Fibroblast of pulmonary artery (primary cell): ENCODE data around the gene JUNB.
"Not testable (repeated sequence)": the region's sequence is repeated elsewhere in the genome, so short reads cannot be mapped to it uniquely, and the experiment has no call there.

ENCODE experiments used
- DNase-seq: peaks from one replicate; pipeline ENCODE4 v3.0.0-alpha.2; 2010; ENCODE audit warnings: low read depth
- H3K4me3 ChIP-seq: replicated peaks from 2 replicates; pipeline ENCODE4 v1.5.1; 2011; ENCODE audit warnings: low read depth, mild to moderate bottlenecking, control low read depth, low read length, moderate library complexity
- TF ChIP-seq, protein P1 (sequence below): IDR thresholded peaks from 2 replicates; pipeline ENCODE4 v1.5.1; 2011; ENCODE audit warnings: mild to moderate bottlenecking, control low read depth, low read length, inconsistent platforms; ENCODE audit errors: missing control alignments

JUNB gene

DNA sequence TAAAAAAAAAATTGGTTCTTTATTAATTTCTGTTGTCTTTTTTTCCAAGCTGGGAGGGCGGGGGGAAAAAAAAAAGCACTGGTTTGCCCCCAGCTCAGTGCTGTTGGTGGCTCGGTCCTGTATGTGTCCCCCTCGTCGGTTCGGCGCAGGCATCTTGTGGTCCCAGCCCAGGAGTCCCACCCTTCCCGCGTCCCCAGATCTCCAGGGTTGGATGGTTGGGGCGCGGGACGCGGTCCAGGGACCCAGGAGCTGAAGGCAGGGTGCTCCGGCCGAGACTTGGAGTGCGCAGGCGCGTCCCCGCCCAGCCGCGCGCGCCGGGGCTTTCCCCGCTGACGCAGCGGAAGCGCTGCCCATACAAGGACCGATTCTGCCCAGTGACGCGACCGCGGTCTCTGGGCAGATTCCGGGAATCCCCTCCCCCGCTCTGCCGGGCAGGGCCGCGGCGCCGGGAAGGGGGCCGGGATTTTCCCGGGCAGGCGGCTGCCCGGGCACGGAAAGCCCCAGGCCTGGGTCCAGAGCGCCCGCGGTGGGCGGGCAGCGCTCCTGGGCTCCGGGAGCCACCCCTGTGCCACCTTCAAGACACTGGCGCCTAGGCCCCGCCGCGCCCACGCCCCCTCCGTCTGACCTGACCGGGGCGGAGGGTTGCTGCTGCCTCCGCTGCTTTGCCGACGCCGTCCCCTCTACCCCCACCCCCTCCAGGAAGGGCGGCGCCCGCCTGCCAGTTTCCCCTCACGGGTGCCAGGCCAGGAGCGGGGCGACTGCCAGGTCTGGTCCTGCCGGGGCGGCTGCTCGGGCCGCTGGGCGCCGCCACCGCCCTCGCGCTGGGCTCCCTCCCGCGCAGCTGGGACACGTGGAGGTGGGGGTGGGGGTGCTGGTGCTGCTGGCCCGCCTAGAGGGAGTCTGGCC, 2.3 kb downstream of the JUNB start:
- DNase-seq, result peak; percentile 94
- peak overlapping the region; percentile 99 for H3K4me3 ChIP-seq
- TF ChIP-seq, protein P1, sequence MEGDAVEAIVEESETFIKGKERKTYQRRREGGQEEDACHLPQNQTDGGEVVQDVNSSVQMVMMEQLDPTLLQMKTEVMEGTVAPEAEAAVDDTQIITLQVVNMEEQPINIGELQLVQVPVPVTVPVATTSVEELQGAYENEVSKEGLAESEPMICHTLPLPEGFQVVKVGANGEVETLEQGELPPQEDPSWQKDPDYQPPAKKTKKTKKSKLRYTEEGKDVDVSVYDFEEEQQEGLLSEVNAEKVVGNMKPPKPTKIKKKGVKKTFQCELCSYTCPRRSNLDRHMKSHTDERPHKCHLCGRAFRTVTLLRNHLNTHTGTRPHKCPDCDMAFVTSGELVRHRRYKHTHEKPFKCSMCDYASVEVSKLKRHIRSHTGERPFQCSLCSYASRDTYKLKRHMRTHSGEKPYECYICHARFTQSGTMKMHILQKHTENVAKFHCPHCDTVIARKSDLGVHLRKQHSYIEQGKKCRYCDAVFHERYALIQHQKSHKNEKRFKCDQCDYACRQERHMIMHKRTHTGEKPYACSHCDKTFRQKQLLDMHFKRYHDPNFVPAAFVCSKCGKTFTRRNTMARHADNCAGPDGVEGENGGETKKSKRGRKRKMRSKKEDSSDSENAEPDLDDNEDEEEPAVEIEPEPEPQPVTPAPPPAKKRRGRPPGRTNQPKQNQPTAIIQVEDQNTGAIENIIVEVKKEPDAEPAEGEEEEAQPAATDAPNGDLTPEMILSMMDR, result no peak

DNA sequence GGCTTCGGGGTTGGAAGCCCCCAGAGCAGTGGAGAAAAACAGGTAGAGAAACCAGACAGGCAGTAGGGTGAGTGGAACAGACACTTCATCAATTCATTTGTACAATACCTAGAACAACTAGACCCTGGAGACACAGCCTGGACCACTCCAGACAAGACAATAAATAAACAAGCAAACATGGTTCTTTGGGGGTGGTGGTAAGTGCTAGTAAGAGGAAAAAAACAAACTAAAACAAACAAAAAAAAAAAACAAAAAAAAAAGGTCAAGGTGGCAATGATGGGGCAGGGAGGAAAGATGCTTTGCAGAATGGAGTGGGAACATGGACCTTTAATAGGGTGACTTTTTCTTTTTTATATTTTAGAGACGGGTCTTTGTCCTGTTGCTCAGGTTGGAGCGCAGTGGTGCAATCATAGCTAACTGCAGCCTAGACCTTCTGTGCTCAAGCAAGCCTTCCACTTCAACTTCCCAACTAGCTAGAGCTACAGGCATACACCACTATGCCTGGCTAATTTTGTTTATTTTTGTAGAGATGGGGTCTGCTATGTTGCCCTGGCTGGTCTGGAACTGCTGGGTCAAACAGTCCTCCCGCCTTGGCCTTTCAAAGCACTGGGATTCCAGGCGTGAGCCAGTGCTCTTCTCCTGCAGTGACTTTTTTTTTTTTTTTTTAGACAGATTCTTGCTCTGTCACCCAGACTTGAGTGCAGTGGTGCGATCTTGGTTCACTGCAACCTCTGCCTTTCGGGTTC, 3.1 kb downstream of the JUNB start:
- peak overlapping the region; percentile 99 for H3K4me3 ChIP-seq
- peak; percentile 76 for DNase-seq
- TF ChIP-seq, protein P1, result no peak

DNA sequence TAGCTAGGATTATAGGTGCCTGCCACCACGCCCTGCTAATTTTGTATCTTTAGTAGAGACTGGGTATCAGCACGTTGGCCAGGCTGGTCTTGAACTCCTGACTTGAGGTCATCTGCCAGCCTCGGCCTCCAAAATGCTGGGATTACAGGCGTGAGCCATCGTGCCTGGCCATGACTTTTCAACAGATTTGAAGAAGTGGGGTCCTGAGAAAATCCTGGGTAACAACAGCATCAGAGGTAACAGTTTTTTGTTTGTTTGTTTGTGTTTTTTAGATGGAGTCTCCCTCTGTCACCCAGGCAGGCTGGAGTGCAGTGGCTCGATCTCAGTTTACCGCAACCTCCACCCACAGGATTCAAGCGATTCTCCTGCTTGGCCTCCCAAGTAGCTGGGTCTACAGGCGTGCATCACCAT, 3.7 kb downstream of the JUNB start:
- DNase-seq, result peak; percentile 56
- peak overlapping the region; percentile 2 for H3K4me3 ChIP-seq
- TF ChIP-seq, protein P1, result no peak

DNA sequence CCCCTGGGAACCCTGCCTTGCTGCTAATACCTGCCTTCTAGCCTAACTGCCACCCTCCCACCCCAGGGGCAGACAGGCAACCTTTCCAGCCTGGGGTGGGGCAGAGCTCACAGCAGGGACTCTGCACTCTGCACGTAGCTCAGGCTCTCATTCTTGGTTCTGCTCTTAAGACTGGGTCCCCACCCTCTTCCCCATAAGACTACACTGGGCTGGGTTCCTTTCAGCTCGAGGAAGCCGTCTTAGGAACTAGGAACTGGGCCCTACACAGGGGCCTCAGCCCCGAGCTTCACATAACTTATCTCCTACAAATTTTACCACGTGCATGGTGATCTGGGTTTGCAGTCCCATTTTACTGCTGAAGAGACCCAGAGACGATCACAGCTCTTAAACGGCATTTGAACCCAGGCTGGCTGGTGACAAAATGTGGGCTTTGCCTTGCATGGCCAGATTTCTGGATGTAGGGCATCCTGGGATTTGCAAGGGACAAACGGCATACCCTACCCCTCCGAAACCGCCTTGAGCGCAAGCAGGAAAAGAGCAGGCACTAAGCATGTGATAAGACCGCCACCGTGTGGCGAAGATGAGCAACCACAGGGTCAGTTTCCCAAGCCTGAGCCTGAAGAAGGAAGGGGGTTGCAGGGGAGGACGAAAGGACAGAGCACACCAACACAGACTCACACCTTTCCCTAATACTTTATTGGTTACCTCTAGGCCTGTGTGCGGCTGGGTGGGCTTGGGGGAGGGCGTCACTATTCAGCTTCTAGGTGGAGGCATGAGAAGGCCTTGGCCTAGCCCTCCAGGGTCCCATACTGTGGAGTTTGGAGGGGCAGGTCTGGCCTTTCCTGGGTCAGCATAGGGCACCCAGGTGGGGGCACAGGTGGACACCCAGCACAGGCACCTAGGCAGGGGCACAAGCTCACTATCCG, 5.1 kb downstream of the JUNB start:
- TF ChIP-seq, protein P1, result peak; percentile 97
- no peak overlapping the region for H3K4me3 ChIP-seq
- DNase-seq, result peak; percentile 89

DNA sequence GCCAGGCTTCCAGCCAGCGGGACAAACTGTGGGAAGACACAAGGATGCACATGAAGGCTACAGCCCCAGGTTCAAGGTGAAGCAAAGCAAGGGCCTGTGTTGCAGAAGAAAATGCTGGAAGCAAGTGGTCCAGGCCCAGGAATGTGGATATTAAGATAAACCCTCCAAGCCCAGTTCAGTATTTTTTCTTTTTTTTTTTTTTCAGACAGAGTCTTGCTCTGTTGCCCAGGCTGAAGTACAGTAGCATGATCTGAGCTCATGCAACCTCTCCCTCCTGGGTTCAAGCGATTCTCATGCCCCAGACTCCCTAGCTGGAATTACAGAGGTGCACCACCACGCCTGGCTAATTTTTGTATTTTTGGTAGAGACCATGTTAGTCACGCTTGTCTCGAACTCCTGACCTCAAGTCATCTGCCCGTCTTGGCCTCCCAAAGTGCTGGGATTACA, 5.9 kb downstream of the JUNB start:
- DNase-seq, result no peak
- TF ChIP-seq, protein P1, result no peak
- no peak overlapping the region for H3K4me3 ChIP-seq

DNA sequence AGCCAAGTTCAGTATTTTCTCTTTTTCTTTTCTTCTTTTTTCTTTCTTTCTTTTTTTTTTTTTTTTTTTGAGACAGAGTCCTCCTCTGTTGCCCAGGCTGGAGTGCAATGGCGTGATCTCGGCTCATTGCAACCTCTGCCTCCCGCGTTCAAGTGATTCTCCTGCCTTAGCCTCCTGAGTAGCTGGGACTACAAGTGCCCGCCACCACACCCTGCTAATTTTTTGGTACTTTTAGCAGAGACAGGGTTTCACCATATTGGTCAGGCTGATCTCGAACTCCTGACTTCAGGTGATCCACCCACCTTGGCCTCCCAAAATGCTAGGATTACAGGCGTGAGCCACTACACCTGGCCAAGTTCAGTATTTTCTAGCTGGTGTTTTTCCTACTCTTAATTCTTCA, 6.3 kb downstream of the JUNB start:
- DNase-seq, H3K4me3 ChIP-seq: not testable (repeated sequence)
